ENCODE results near the gene MCF2. TPM values are rescaled to one million over a fixed set of nuclear protein-coding genes. Genes with fewer than 3 reads are reported as not detected.

Gene MCF2
- total RNA-seq (2014; rRNA removed; shearing (Covaris generic)) = 0.64 and 0.72 TPM in 2 replicates

GRCh38 chrX:139708067-139708466 lies at the start of gene MCF2:
Gene MCF2 (minus strand): TSS chrX:139708167. CDS start chrX:139651744, 56,423 bp downstream.

Small RNA genes within 50 kb of the gene (small RNA-seq; reads per million reads assigned to genes)
- not detected for gene RF01210

Other genes with a start within 250 kb of the MCF2 start
- gene F9, start 177.4 kb downstream of the MCF2 start, total RNA-seq (2014; rRNA removed; shearing (Covaris generic)) = not detected in 2 replicates
- gene ATP11C, start 224.9 kb upstream of the MCF2 start, total RNA-seq (2014; rRNA removed; shearing (Covaris generic)) = 12.4 and 16.4 TPM in 2 replicates

Data from A375 (cell line).